NCI-H510A (cell line): ENCODE measurements around the gene SGMS1.
"Not testable (repeated sequence)": the region's sequence is repeated elsewhere in the genome, so short reads cannot be mapped to it uniquely, and the experiment has no call there.

ENCODE experiments used
- DNase-seq: peaks from one replicate; lab custom pipeline; 2025; lab: John Stamatoyannopoulos, UW

Gene SGMS1

DNA sequence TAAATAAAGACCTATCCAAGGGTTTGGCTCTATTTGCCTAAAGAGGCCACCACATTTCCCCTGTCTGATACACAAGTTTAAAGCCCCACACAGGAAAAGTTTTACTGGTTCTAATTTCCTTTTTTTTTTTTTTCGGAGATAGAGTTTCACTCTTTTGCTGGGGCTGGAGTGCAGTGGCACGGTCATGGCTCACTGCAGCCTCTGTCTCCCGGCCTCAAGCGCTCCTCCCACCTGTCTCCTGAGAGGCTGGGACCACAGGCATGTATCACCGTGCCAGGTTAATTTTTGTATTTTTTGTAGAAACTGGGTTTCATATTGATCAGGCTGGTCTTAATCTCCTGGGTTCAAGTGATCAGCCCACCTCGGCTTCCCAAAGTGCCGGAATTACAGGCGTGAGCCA lies 319.1 kb downstream of the SGMS1 start:
- DNase-seq: no peak

DNA sequence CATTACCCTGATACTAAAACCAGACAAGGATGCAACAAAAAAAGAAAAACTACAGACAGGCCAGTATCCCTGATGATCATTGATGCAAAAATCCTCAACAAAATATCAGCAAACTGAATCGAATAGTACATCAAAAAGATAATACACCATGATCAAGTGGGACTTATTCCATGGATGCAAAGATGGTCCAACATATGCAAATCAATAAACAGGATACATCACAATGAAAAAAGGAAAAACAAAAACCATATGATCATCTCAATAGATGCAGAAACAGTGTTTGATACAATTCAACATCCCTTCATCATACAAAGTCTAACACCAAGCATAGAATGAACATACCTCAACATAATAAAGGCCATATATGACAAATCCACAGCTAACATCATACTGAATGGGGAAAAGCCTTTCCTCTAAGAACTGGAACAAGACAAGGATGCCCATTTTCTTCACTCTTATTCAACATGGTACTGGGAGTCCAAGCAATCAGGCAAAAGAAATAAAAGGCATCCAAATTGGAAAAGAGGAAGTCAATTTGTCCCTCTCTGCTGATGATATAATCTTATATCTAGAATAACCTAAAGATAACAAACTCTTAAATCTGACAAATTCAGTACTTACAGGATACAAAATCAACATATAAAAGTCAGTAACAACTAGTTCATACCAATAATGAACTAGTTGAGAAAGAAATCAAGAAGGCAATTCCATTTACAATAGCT lies 323.6 kb downstream of the SGMS1 start:
- DNase-seq: no peak

DNA sequence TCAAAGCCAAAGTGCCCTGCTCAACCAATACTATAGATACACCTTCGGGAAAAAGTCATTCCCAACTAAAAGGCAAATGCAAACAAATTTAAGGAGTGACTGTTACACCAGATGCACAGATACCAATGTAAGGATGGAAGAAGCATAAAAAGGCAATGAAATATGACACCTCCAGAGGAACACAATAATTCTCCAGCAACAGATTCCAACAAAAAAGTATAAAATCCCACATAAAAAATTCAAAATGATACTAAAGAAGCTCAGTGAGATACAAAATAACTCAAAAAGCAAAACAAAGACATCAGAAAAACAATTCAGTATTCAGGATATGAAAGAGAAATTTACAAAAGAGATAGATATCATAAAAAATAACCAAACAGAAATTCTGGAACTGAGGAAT lies 328.4 kb downstream of the SGMS1 start:
- DNase-seq: no peak

DNA sequence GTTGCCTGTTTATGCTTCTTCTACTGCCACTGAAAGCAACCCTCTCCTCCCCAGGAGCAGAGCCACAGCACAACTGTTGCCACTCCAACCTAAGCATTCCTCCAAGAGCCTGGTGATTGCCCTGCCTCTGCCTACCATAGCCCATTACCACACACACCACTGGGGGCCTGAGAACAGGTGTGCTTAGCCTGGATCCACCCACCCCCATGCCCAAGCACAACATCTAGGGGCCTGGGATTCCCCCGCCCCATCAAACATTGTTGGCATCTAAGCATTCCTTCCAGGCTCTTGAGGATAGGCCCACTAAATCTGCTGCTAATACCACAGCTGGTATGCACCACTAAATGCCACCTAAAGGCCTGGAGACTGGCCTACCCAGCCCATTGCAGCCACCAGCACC lies 329.2 kb downstream of the SGMS1 start:
- no peak for DNase-seq

DNA sequence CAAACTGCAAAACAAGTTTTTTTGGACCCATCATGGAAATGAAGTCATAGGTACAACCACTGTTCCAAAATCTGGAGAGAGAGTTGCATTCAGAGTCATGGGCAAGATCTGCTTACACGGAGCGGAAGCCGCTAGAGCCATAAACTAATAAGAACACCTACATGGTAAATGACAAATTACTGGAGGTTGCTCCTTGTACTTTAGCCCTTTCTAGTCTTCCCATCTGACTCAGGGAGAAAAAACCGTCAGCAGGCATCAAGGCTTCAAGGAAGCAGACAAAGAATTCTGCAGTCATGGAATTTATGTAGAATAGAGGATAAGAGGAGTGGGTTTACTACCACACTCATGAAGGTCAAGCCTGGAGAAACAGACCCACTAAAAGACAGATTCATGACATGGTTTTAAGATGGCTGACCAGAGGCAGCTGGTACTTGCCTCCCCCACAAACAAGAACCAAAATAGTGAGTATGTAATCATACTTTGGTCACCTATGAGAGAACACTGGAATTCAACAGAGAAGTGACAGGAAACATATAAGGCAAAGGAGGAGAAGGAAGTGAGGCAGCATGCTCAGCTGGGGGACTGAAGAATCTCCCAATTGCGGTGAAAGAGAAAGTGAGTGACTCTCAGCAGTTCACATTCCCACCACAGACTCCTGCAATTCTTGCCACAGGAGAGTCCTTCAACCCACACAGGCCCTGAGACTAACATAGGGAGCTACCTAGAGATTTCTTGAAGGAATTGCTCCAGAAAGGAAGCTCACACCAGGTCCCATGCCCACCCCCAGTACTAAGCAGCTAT lies 330.0 kb downstream of the SGMS1 start:
- no peak for DNase-seq

DNA sequence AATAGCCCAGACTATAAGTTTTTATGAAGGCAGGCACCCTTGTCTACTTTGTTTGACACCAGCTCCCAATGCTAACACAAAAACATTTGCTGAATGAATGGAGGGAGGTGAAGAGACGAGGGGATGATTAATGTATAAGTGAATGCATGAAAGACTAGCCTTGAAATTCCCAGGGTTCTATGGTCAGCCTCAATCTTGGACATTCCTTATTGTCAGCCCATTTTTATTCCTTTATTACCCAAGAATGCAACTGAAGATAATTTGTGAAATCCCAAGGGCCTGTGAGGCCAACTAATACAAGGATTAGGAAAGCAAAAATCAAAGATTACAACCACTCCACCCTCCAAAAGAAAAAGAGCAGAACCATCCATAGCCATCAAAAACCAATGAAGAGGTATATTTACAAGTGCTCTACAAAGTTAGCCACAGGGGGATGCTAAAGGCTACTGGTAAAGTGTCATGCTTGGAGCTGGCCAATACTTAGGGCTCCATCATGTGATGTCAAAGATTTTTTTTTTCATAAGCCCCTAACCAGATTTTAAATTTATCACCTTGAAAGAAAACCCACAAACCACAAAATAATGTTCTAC lies 332.4 kb downstream of the SGMS1 start:
- no peak for DNase-seq

DNA sequence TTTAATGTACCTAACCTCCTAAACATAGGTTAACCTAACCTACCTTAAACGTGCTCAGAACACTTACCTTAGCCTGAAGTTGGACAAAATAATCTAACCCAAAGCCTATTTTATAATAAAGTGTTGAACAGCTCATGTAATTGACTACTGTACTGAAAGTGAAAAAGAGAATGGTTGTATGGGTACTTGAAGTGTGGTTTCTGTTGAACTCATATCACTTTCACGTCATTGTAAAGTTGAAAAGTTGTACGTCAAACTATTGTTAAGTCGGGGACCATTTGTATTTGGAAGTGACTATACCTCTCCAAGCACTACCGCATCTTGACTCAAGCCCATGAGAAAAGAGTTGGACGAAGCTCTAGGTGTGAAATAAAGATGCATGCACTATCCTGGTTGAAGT lies 334.6 kb downstream of the SGMS1 start:
- DNase-seq: no peak

DNA sequence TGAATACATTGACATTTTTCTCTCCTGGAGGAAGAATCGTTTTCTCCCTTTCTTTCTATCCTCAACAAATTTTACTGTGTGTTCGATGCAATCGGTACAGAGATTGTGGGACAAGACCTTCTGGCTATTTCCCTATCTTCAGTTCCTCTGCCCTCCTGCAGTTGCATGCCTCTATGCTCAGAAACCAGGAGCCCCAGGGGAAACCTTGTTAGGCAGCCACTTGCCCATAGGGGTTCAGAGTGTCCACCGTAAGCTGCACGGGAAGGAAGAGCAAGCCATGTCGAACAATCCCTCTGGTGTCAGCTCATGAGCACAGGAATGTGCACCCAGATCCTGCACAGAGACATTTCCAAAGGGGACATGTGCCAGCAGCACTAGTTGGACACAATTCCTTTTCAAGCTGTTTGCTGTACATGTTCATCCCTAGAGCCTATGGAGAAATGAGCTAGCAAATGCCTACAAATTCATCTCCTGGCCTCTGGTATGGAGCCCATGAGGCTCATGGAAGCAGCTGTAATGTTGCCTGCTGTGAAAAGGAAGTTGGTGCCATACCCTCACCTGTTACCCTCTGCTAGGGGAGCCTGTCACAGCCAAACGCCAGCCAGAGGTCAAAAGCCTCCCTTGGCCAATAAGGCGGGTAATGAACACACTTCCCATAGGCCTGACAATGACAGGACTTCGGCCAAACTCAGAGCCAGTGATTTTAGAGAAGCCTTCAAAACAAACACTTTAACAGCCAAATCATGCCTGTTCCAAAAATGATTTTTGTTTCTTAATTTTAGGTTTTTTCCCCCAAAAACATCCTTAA lies 336.6 kb downstream of the SGMS1 start:
- no peak for DNase-seq

DNA sequence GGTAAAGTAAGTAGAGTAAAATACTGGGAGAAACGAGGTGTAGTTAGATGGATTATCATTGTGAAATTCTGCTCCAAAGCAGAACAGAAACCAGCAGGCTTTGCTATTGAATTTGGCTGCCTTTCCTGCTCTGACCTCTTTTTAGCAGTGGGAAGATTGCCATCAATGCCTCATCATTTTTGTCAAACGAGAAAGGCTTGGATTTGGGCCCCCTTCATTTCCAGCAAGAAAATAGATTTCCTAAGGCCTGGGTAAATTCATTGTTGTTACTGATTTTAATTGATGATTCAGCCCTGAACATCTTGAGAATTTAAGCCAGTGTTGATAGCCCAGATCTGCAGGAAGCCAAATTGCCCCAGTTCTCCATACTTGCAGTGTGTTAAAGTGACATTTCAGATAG lies 337.2 kb downstream of the SGMS1 start:
- DNase-seq: no peak

DNA sequence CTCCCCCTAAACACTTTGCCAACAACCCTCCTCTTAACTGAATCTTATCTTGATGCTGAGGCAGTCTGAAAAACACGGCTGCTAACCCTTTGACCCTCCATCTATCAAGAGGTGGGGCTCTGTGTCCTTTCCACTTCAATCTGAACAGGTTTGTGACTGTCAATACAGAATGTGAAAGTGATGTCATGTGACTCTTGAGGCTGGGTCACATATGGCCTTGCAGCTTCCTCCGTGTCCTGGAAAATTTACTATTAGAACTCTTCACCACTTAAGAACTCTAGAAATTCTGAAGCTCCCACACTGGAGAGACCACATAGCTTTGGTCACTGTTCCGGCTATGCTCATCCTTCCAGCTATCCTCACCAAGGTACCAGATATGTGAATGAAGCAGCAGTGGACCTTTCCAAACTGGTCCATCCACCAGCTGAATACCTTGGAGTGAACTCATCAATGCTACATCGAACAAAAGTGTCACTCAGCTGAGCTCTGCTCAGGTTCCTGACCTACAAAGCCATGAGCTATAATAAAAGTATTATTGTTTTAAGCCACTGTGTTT lies 341.7 kb downstream of the SGMS1 start:
- DNase-seq: no peak

DNA sequence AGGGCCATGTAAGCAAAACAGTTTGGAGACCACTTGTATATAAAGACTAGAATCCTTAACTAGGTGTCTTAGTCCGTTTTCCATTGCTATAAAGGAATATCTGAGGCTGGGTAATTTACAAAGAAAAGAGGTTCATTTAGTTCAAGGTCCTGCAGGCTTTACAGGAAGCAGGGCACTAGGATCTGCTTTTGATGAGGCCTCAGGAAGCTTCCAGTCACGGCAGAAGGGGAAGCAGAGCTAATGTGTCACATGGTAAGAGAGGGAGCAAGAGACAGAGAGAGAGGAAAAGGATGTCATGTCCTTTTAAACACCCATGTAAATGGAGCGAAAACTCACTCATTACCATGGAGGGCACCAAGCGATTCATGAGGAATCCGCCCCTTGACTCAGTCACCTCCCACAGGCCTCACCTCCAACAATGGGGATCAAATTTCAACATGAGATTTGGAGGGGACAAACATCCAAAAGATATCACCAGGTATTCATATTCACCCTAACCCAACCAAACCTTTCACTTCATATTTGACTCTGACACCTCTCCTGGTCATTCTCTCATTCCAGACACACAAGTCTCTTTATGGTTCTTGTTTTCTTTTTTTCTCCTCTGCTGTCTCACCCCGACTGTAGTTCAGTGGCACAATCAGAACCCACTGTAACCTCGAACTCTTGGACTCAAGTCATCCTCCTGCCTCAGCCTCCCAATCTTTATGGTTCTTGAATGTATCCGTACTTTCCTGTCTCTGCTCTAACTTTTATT lies 342.4 kb downstream of the SGMS1 start:
- no peak for DNase-seq

DNA sequence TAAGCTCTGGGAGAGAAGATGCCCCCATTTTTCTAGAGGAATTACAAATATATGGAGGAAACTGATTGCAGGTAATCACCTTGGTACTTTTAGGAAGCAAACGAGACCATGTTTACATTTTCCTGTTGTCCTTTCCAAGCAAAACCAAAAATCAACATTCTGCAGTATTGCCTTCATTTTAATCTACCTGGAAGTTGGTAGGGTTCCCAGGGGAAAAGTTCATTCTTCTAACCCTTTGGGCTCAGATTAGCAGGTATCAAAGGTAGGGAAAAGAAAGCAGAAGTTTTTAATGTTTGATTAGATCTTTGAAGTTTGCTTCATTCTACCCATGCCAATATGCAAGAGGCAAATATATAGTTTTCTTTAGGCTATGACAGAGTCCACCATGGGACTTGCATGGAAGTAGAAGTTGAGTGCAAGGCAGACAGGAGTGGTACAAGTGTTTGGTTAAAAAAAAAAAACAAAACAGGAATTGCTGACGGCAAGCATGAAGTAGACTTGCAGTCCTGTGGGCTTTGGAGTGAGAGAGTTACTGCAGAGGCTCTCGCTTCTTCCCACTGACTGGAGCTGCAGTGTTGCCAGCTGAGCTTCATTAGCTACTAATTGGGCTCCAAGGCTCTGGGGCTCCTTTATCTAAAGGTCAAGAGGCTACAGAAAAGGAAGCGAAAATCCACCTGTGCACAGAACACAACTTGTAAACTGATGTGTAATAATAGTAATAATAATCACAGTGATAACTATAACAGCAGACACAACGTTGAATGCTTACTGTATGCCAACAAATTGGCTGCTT lies 343.5 kb downstream of the SGMS1 start:
- DNase-seq: no peak

DNA sequence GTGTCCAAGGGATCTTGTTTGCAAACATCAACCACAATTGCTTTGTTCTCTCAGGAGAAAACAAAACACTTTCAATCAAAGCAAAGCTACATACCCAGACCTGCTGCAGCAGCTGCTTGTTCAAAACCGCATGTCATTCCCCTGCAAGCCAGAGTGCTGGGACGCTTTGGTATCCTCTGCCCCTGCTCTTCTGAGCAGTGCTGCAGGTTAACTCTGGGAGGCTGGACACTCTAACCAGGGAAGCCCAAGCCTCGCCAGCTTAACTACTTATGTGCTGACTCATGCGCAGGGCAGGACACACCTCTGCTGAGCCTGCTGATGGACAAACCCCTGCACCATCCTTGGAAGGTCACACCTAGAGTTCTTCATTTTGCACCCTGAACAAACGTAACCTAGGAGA lies 344.3 kb downstream of the SGMS1 start:
- DNase-seq: no peak

DNA sequence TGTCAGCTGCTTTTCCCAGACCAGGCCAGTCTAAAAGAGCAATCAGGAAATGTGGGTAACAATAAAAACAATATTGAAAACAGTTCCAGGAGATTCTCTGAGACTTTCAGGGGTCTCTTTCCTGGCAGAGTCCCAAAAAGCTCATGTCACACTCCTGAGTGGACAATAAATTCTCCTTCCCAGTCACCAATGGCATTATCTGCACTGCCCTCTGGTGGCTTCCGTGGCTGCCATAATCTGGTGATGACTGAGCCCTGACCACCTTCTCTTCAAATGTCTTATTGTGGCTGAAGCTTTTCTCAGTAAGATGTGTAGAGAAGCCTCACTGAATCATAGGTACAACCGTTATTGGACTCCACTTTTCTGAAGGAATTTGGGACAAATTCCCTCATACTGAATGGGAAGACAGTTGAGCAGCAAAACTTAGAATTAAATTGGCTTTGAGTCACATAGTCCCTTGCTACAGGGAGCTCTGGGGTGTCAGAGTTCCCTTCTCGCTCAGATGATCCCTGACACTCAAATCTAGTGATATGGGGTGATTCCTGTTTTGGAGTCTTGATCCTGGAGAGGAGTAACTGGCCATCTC lies 348.0 kb downstream of the SGMS1 start:
- no peak for DNase-seq

DNA sequence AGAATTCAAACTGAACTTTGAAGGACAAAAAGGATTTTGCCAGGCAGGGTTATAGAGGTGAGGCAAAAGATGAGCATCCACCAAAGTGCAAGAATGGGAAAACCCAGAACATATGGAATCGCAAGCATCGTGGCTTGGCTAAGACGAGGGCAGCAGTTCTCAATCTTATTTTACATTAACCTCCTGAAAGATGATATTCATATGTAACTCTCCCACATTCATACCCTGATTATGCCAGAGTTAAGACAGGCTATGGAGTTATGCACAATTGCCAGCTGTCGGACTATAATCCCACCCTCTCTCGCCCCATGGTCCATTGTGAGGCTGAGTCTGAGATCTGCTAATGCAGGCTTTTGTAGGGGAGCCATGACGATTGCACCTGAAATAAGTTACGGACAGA lies 351.2 kb downstream of the SGMS1 start:
- DNase-seq: no peak

DNA sequence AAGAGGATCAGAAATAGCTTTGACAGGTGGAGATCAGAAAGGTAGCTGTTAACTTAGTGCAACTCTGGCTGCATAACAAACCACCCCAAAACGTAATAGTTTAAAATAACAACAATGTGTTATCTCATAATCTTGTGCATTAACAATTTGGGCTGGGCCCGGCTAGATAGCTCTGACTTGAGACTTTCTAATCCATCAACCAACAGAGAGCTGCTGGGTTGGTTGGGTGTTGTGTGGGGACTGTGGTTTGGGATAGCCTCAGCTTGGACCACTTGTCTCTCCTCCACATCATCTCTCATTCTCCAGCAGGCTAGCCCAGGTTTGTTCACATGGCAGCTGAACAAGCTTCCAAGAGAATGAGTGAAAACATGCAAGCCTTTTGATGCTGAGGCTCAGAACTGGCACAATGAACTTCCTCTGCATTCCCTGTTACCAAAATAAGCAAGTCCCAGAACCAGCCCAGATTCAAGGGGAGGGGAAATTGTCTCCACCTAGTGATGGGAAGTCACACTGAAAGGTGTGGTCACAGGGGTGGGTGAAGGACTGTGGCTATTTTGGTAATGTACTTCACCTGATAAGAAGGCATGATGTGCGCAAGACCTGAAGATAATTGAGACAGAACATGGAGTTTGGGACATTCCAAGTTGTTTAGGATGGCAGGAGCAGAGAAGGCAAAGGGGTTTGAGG lies 352.0 kb downstream of the SGMS1 start:
- no peak for DNase-seq

DNA sequence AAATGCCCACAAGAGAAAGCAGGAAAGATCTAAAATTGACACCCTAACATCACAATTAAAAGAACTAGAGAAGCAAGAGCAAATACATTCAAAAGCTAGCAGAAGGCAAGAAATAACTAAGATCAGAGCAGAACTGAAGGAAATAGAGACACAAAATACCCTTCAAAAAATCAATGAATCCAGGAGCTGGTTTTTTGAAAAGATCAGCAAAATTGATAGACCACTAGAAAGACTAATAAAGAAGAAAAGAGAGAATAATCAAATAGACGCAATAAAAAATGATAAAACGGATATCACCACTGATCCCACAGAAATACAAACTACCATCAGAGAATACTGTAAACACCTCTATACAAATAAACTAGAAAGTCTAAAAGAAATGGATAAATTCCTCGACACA lies 355.9 kb downstream of the SGMS1 start:
- DNase-seq: not testable (repeated sequence)

DNA sequence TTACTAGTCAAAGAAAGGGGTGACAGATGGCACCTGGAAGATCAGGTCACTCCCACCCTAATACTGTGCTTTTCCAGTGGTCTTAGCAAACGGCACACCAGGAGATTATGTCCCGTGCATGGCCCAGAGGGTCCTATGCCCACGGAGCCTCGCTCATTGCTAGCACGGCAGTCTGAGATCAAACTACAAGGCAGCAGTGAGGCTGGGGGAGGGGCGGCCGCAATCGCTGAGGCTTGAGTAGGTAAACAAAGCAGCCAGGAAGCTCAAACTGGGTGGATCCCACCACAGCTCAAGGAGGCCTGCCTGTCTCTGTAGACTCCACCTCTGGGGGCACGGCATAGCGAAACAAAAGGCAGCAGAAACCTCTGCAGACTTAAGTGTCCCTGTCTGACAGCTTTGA lies 361.1 kb downstream of the SGMS1 start:
- DNase-seq: not testable (repeated sequence)

DNA sequence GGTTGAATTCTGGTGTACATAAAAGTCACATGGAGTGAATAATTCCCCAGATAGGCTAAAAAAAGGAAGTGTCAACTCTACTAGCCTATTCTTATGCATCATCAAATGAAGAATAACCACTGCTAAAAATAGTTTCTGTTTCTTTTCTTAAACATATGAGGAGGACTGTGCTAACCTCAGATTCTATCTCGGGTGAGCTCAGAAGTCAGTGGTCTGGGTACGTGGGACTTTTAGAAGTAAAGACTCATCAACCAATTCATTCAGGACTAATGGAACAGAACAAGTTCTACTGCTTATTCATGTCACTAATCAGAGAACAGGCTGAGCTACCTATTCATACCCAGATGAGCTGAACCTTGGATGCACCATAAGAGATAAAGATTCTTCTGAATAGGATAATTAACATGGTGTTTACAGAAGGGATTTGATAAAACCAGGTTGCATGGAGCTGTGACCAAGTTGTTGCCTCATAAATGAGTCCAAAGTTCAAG lies 362.9 kb downstream of the SGMS1 start:
- no peak for DNase-seq
